Karpas-422 (cell line): Measurements from ENCODE around the gene TRIM61. TPM values are rescaled to one million over a fixed set of nuclear protein-coding genes. Genes with fewer than 3 reads are reported as not detected.
"Not testable (repeated sequence)": the region's sequence is repeated elsewhere in the genome, so short reads cannot be mapped to it uniquely, and the experiment has no call there.

Source experiments
- DNase-seq: peaks from one replicate; pipeline ENCODE4 v3.0.0-alpha.2; 2015
- H2AFZ ChIP-seq: fragments of 200-600 bp; sonication (generic); 2 replicates; pipeline ENCODE4 v1.6.1; 2014; ENCODE audit warnings: antibody characterized with exemption, low read length, mixed read lengths
- H3K27ac ChIP-seq: fragments of 200-600 bp; sonication (generic); 2 replicates; pipeline ENCODE4 v1.5.1; 2014; ENCODE audit warnings: mild to moderate bottlenecking, low read length, moderate library complexity
- H3K27me3 ChIP-seq: fragments of 200-600 bp; sonication (generic); 2 replicates; pipeline ENCODE4 v1.6.1; 2014; ENCODE audit warnings: low read length, mixed read lengths
- H3K36me3 ChIP-seq: fragments of 200-600 bp; sonication (generic); 2 replicates; pipeline ENCODE4 v1.6.1; 2014; ENCODE audit warnings: low read length, mixed read lengths; ENCODE audit not compliant: insufficient read depth
- H3K4me1 ChIP-seq: fragments of 200-600 bp; sonication (generic); 2 replicates; pipeline ENCODE4 v1.6.1; 2014; ENCODE audit warnings: mild to moderate bottlenecking, low read length, mixed read lengths
- H3K4me2 ChIP-seq: fragments of 200-600 bp; sonication (generic); 2 replicates; pipeline ENCODE4 v1.6.1; 2014; ENCODE audit warnings: low read length, low read depth, mild to moderate bottlenecking; ENCODE audit not compliant: poor library complexity, severe bottlenecking
- H3K4me3 ChIP-seq: fragments of 200-600 bp; sonication (generic); 2 replicates; pipeline ENCODE4 v1.5.1; 2014; ENCODE audit warnings: mild to moderate bottlenecking, antibody characterized with exemption, low read length, mixed read lengths
- H3K79me2 ChIP-seq: fragments of 200-600 bp; sonication (generic); 2 replicates; pipeline ENCODE4 v1.6.1; 2014; ENCODE audit warnings: mild to moderate bottlenecking, low read length, mixed read lengths
- H3K9ac ChIP-seq: fragments of 200-600 bp; sonication (generic); 2 replicates; pipeline ENCODE4 v1.6.0; 2014; ENCODE audit warnings: low read length
- H3K9me2 ChIP-seq: fragments of 200-600 bp; sonication (generic), shearing (Covaris generic); replicated peaks from 2 replicates; pipeline ENCODE4 v1.6.0; 2014; ENCODE audit warnings: mild to moderate bottlenecking, low read length, moderate library complexity; ENCODE audit not compliant: insufficient read depth
- H3K9me3 ChIP-seq: fragments of 300-700, 200-600 bp; sonication (generic); 2 replicates; pipeline ENCODE4 v1.6.1; 2014; ENCODE audit warnings: low read length, mixed read lengths
- H4K20me1 ChIP-seq: fragments of 200-600 bp; sonication (generic); 2 replicates; pipeline ENCODE4 v1.6.1; 2014; ENCODE audit warnings: mild to moderate bottlenecking, antibody characterized with exemption, low read length, low read depth; ENCODE audit not compliant: insufficient read depth
- total RNA-seq: library from RNA; depleted of rRNA; stranded (reverse); fragments of >200 nt; shearing (Covaris generic); gene quantifications from 2 replicates; pipeline ENCODE4 v1.2.3, GENCODE V29; 2014; ENCODE audit warnings: low replicate concordance

Gene TRIM61
- total RNA-seq, 1 experiment from 2014 or later, result 6.9 TPM

DNA sequence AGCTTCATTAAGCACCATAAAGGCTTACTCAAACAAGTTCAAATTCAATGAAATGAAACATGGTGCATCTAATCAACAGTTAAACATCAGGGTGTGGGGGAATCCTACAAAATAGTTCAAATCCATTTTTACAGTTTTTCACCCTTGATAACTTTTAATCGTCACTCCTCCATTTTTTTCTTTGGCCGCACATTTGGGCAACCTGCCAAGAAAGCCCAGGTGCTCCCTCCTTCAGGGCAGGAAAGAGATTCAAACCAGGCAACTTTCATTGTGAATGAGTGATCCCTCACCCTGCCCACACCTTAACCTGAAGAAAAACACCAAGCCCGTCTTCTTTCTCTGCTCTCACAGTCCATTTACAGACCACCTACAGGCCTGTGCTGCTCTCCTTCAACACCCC is 24.9 kb downstream of the TRIM61 start:
- no peak overlapping the region for H3K4me3 ChIP-seq
- no peak overlapping the region for H3K27ac ChIP-seq
- H3K4me2 ChIP-seq, result no peak overlapping the region
- H3K27me3 ChIP-seq, result no peaks in the 10 kb centered on the region
- no peaks in the 10 kb centered on the region for H3K9me3 ChIP-seq
- H4K20me1 ChIP-seq, result no peaks in the 10 kb centered on the region
- no peak overlapping the region for H2AFZ ChIP-seq
- peaks cover 8% of the 10 kb centered on the region for H3K79me2 ChIP-seq
- H3K36me3 ChIP-seq, result no peaks in the 10 kb centered on the region
- H3K4me1 ChIP-seq, result peaks cover 10% of the 10 kb centered on the region
- DNase-seq, result no peak
- H3K9ac ChIP-seq, result no peak overlapping the region
- no peaks in the 10 kb centered on the region for H3K9me2 ChIP-seq

DNA sequence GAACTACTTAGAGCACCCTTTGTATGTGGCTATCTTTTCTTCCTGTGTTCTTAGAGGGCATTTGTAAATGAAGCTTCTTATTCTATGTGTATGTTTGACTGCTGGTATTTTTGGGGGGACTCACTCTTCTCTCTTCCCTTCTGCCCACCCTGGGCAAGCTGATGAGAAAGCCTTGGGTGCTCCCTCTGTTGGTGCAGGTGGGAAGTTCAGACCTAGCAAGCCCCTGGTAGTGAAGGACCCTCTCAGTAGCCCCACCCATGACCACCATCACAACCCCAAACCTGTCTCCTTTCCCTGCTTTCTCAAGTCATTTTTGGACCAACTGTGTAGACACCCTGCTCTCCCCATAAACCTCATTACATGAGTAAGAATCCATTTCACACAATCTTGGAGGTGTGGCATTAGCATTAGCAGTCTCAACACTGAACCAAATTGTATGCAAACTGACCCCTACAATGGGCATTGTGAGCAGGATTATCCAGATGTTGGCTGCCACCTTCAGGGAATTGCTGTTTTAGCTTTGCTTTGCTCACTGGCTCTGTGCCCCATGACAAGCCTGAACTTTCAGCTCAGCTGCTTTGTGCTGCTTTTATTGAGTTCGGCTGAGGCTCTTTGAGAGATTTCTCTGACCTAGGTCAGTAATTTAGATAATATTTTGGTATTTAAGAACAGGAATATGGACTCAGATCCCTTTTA is 27.9 kb downstream of the TRIM61 start:
- Histone ChIP-seq H3K27me3 (no peaks in the 10 kb centered on the region), H3K4me2 (no peak overlapping the region), H3K9me2 (no peaks in the 10 kb centered on the region), H3K36me3 (no peaks in the 10 kb centered on the region), H3K27ac (no peak overlapping the region), H3K79me2 (no peaks in the 10 kb centered on the region), H3K9me3 (no peaks in the 10 kb centered on the region), H4K20me1 (no peaks in the 10 kb centered on the region), H3K4me3 (no peak overlapping the region), H3K4me1 (peaks cover 3% of the 10 kb centered on the region; the same call in 1 of the 2 replicates), H3K9ac (no peak overlapping the region), H2AFZ (no peak overlapping the region)
- peak; percentile 70 for DNase-seq

DNA sequence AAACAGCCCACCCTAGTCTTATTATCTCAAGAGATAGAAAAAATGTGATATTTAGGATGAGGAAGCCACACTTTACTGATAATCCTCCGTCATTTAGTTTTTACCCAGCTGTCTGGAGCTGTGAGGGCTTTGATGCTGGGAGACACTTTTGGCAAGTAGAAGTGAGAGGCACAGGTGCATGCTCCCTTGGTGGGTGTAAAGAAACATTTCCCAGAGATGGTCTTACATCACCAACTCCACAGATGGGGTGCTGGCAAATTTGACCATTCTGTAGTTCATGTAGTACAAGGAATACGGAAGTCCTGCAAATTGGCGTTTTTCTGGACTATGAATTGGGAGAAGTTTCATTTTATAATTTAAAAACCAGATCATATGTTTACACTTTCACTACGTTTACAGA is 28.5 kb downstream of the TRIM61 start:
- H4K20me1 ChIP-seq, result no peaks in the 10 kb centered on the region
- peaks cover 3% of the 10 kb centered on the region; the same call in 1 of the 2 replicates for H3K4me1 ChIP-seq
- no peaks in the 10 kb centered on the region for H3K9me2 ChIP-seq
- H3K27me3 ChIP-seq, result no peaks in the 10 kb centered on the region
- no peaks in the 10 kb centered on the region for H3K79me2 ChIP-seq
- no peak for DNase-seq
- H3K9me3 ChIP-seq, result no peaks in the 10 kb centered on the region
- no peak overlapping the region for H2AFZ ChIP-seq
- H3K27ac ChIP-seq, result no peak overlapping the region
- H3K36me3 ChIP-seq, result no peaks in the 10 kb centered on the region
- no peak overlapping the region for H3K4me3 ChIP-seq
- no peak overlapping the region for H3K9ac ChIP-seq
- no peak overlapping the region for H3K4me2 ChIP-seq

DNA sequence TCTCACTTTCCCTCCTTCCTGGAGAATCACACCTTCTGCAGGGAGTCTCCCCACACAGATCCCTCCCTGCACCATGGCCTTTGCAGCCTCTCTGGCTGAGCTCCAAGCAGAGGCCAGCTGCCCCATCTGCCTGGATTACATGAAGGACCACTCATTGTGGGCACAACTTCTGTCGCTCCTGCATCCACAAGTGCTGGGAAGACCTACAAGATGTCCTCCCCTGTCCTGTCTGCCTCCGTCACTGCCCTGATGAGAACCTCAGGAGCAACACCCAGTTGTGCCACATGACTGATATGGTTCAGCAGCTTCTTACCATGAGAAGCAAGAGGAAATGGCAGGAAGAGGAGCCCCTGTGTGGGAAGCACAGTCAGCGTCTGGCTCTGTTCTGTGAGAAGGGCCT is 29.5 kb downstream of the TRIM61 start:
- not testable (repeated sequence) for H3K79me2 ChIP-seq, H3K4me2 ChIP-seq, H3K27me3 ChIP-seq, H3K9me3 ChIP-seq, H3K27ac ChIP-seq, H3K4me3 ChIP-seq, H2AFZ ChIP-seq, H3K9ac ChIP-seq, DNase-seq, H3K9me2 ChIP-seq, H4K20me1 ChIP-seq, H3K4me1 ChIP-seq, H3K36me3 ChIP-seq

DNA sequence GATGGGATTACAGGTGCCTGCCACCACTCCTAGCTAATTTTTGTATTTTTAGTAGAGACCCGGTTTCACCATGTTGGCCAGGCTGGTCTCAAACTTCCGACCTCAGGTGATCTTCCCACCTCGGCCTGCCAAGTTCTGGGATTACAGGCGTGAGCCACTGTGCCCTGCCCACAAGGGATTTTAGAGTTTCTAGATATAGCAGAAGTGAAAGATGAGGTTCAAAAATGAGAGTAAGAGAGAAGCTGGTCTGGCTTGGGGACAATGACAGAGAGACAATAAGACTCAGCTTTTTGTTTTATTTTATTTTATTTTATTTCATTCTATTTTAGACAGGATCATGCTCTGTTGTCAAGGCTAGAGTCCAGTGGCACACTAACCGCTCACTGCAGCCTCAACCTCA is 30.6 kb downstream of the TRIM61 start:
- H3K27ac ChIP-seq, result no peak overlapping the region

DNA sequence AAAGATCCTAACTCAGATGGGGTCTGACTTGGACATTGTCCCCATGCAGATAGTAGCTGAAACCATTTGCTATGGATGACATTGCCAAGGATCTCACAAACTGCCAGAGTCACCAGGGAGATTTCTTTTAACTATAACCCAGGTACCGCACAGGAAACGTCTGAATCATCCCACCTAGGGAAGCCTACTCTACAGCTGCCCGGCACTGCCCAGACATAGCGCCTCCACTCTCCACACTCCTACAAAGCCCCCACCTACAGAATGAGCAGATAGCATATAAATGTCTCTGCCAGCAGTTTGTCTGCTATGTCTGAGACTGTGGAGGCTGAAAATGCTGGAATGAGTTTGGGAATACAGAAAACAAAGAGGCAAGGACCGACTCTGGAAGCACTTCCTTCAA is 32.3 kb downstream of the TRIM61 start:
- no peak overlapping the region for H3K9ac ChIP-seq
- H2AFZ ChIP-seq, result no peak overlapping the region

More for the DNA sequence above, 30.6 kb downstream of the TRIM61 start:
- H3K9me3 ChIP-seq, result no peaks in the 10 kb centered on the region
- no peaks in the 10 kb centered on the region for H4K20me1 ChIP-seq
- H3K9ac ChIP-seq, result no peak overlapping the region
- no peak overlapping the region for H3K4me2 ChIP-seq
- H2AFZ ChIP-seq, result no peak overlapping the region
- no peaks in the 10 kb centered on the region for H3K79me2 ChIP-seq
- no peaks in the 10 kb centered on the region for H3K27me3 ChIP-seq
- peaks cover 3% of the 10 kb centered on the region; the same call in 1 of the 2 replicates for H3K4me1 ChIP-seq
- no peak overlapping the region for H3K4me3 ChIP-seq
- no peaks in the 10 kb centered on the region for H3K36me3 ChIP-seq
- DNase-seq, result no peak
- H3K9me2 ChIP-seq, result no peaks in the 10 kb centered on the region

DNA sequence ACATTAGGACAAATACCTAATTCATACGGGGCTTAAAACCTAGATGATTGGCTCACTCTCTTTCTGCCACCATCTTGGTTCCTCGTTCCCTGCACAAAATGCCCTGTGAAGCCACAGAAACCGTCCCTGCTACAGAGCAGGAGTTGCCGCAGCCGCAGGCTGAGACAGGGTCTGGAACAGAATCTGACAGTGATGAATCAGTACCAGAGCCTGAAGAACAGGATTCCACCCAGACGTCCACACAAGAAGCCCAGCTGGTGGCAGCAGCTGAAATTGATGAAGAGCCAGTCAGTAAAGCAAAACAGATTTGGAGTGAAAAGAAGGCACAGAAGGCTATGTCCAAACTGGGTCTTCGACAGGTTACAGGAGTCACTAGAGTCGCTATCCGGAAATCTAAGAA is 34.3 kb downstream of the TRIM61 start:
- Histone ChIP-seq H3K4me2 (no peak overlapping the region), H4K20me1 (no peaks in the 10 kb centered on the region), H3K9me3 (no peaks in the 10 kb centered on the region), H3K4me3 (no peak overlapping the region), H3K9me2 (no peaks in the 10 kb centered on the region), H3K36me3 (no peaks in the 10 kb centered on the region), H3K79me2 (no peaks in the 10 kb centered on the region), H3K4me1 (no peaks in the 10 kb centered on the region), H2AFZ (no peak overlapping the region), H3K9ac (no peak overlapping the region), H3K27ac (no peak overlapping the region), H3K27me3 (no peaks in the 10 kb centered on the region)
- no peak for DNase-seq

More for the DNA sequence above, 32.3 kb downstream of the TRIM61 start:
- no peak overlapping the region for H3K4me2 ChIP-seq
- H3K9me2 ChIP-seq, result no peaks in the 10 kb centered on the region
- H3K27ac ChIP-seq, result no peak overlapping the region
- H3K36me3 ChIP-seq, result no peaks in the 10 kb centered on the region
- H3K79me2 ChIP-seq, result no peaks in the 10 kb centered on the region
- DNase-seq, result no peak
- no peak overlapping the region for H3K4me3 ChIP-seq
- H3K4me1 ChIP-seq, result peaks cover 3% of the 10 kb centered on the region; the same call in 1 of the 2 replicates
- no peaks in the 10 kb centered on the region for H3K9me3 ChIP-seq
- H4K20me1 ChIP-seq, result no peaks in the 10 kb centered on the region
- H3K27me3 ChIP-seq, result no peaks in the 10 kb centered on the region

DNA sequence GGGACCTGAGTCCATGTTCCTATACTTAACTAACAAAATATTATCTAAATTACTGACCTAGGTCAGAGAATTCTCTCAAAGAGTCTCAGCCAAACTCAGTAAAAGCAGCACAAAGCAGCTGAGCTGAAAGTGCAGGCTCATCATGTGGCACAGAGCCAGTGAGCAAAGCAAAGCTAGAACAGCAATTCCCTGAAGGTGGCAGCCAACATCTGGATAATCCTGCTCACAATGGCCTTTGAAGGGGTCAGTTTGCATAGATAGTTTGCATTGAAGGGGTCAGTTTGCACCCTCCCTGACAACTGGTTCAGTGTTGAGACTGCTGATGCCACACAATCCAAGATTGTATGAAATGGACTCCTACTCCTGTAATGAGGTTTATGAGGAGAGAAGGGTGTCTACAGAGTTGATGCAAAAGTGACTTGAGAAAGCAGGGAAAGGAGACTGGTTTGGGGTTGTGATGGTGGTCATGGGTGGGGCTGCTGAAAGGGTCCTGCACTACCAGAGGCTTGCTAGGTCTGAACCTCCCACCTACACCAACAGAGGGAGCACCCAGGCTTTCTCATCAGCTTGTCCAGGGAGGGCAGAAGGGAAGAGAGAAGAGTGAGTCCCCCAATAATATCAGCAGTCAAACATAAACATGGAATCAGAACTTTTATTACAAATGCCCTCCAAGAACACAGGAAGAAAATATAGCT is 39.7 kb downstream of the TRIM61 start:
- H3K36me3 ChIP-seq, result no peaks in the 10 kb centered on the region
- no peak overlapping the region for H3K27ac ChIP-seq
- H3K4me3 ChIP-seq, result no peak overlapping the region
- peak; percentile 80 for DNase-seq
- no peaks in the 10 kb centered on the region for H3K27me3 ChIP-seq
- H3K9me2 ChIP-seq, result no peaks in the 10 kb centered on the region
- H3K79me2 ChIP-seq, result no peaks in the 10 kb centered on the region
- no peak overlapping the region for H2AFZ ChIP-seq
- H3K4me2 ChIP-seq, result no peak overlapping the region
- no peak overlapping the region for H3K9ac ChIP-seq
- no peaks in the 10 kb centered on the region for H3K9me3 ChIP-seq
- H3K4me1 ChIP-seq, result peaks cover 5% of the 10 kb centered on the region; the same call in 1 of the 2 replicates
- H4K20me1 ChIP-seq, result no peaks in the 10 kb centered on the region
